ENCODE data around the gene PRR13. TPM values are rescaled to one million over a fixed set of nuclear protein-coding genes. Genes with fewer than 3 reads are reported as not detected.
"Not testable (repeated sequence)": the region's sequence is repeated elsewhere in the genome, so short reads cannot be mapped to it uniquely, and the experiment has no call there.

Gene PRR13
- total and polyA plus RNA-seq, 2 donors (not counting 3 experiments of a cell fraction or from before 2014, with no cell fraction given) = 68.9 to 139 TPM

DNA sequence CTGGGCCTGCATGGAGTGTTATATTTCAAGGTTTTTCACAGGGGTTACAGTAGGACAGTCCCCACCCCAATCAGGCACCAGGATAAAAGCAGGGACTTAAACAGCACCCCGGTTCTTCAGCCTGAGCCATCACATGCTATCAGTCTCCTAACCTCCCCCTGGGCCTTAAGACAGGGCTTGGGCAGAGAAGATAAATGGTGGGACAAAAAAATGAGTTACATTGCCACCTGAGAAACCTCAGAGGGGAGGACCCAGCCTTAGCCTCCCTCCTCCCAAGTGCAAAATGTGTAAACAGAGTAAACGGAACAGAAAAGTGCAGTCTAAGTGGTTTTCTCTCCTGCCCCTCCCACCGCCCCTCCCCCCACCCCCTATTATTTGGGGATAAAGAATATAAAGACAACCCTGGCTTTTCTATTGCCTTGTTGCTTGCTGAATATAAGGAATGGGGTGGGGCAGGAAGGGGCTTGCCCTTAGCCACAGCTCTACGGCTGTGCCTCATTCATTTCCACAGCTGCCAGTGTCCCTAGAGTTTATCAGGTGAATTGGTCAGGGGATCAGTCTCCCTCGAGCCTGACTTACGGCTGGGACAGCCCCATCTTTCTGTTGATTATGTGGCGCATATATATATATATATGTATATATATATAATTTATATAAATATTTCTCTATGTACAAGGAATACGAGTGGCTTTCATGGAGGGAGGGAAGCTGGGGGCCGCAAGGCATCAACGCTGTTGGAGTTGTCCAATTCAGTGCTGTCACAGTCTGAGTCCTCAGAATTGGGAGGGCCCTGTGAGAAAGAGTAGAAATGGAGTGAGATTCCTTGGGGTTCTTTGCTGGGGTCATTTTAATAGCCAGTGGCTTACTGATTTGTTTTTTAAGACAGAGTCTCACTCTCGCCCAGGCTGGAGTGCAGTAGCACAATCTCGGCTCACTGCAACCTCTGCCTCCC, 39.2 kb downstream of the PRR13 start:
- FAIRE-seq = no peak
- CTCF ChIA-PET = interaction anchor here (1.0 to 3.6 kb wide), 6 partner anchors 8 to 136 kb away, joined by 3 to 32 read pairs (median 6); no protein-coding TSS in a partner anchor
- H3K79me2 ChIP-seq (ENCODE audit: control insufficient read depth, insufficient read depth, low read length) = peaks cover 14% of the 10 kb centered on the region
- dilution Hi-C loops (cut with MboI; ENCODE audit: extremely low pct_ligation_motif_present, low sequenced_read_pairs) (no loop called here), intact Hi-C loops (cut with micrococcal nuclease) (no loop called here)
- peaks cover 41 to 62% of the 10 kb centered on the region in 2 experiments for H3K36me3 ChIP-seq (ENCODE audit: control insufficient read depth in 2 of 2, extremely low read depth in 1 of 2, insufficient read depth in 2 of 2, low read length in 2 of 2)
- no peak overlapping the region for H3K4me3 ChIP-seq (replicated peaks in 1 of 3; ENCODE audit: insufficient read depth in 1 of 3, low read depth in 1 of 3, low read length in 3 of 3)
- no peak overlapping the region for H3K27ac ChIP-seq (ENCODE audit: insufficient read depth, low read depth, low read length)
- DNase-seq (ENCODE audit: low read depth, low spot score) = no peak
- no peak overlapping the region for H2AFZ ChIP-seq (ENCODE audit: low read depth, low read length)
- H3K9ac ChIP-seq (replicated peaks; ENCODE audit: extremely low read depth, insufficient read depth, low read length) = no peak overlapping the region
- H3K27me3 ChIP-seq (ENCODE audit: control insufficient read depth in 2 of 2, insufficient read depth in 2 of 2, low read length in 2 of 2) = no peaks in the 10 kb centered on the region
- peaks cover 6% of the 10 kb centered on the region for H4K20me1 ChIP-seq (replicated peaks; ENCODE audit: control insufficient read depth, extremely low read depth, insufficient read depth, low read length)
- no peak overlapping the region for H3K4me2 ChIP-seq (ENCODE audit: insufficient read depth, low read length)
- H3K9me3 ChIP-seq (replicated peaks; ENCODE audit: control insufficient read depth, insufficient read depth, low read length) = no peaks in the 10 kb centered on the region
- TF ChIP-seq POLR2A (IDR thresholded peaks at IDR 0.05; ENCODE audit: low read depth, low read length) (peak; percentile 23), POLR2AphosphoS5 (IDR thresholded peaks at IDR 0.05; ENCODE audit: insufficient read depth, low read depth, low read length) (no peak), EZH2 (IDR thresholded peaks at IDR 0.05; ENCODE audit: borderline replicate concordance, low read depth, low read length, severe bottlenecking) (no peak), FOS (IDR thresholded peaks at IDR 0.05; ENCODE audit: borderline replicate concordance, insufficient read depth, low read length) (no peak)
- TF ChIP-seq, protein P1, sequence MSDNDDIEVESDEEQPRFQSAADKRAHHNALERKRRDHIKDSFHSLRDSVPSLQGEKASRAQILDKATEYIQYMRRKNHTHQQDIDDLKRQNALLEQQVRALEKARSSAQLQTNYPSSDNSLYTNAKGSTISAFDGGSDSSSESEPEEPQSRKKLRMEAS (IDR thresholded peaks at IDR 0.05; ENCODE audit: insufficient read depth, insufficient read length) = no peak
- TF ChIP-seq, protein P2, sequence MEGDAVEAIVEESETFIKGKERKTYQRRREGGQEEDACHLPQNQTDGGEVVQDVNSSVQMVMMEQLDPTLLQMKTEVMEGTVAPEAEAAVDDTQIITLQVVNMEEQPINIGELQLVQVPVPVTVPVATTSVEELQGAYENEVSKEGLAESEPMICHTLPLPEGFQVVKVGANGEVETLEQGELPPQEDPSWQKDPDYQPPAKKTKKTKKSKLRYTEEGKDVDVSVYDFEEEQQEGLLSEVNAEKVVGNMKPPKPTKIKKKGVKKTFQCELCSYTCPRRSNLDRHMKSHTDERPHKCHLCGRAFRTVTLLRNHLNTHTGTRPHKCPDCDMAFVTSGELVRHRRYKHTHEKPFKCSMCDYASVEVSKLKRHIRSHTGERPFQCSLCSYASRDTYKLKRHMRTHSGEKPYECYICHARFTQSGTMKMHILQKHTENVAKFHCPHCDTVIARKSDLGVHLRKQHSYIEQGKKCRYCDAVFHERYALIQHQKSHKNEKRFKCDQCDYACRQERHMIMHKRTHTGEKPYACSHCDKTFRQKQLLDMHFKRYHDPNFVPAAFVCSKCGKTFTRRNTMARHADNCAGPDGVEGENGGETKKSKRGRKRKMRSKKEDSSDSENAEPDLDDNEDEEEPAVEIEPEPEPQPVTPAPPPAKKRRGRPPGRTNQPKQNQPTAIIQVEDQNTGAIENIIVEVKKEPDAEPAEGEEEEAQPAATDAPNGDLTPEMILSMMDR (IDR thresholded peaks at IDR 0.05; ENCODE audit: extremely low read depth in 1 of 2, insufficient read depth in 1 of 2, low read depth in 1 of 2, low read length in 2 of 2) = no peak
- no peaks in the 10 kb centered on the region for H3K4me1 ChIP-seq (ENCODE audit: control insufficient read depth, extremely low read depth, insufficient read depth, low read length)
- BruUV-seq (replicated peaks) = no TSS peak
- POLR2A ChIA-PET = interaction anchor here (0.6 to 1.9 kb wide), 3 partner anchors 20 to 379 kb away, joined by 4 to 8 read pairs (median 4); partner anchors contain the start of gene TARBP2
- no peaks in the 10 kb centered on the region for H3K9me1 ChIP-seq (replicated peaks; ENCODE audit: control insufficient read depth, extremely low read depth, insufficient read depth, low read length)

DNA sequence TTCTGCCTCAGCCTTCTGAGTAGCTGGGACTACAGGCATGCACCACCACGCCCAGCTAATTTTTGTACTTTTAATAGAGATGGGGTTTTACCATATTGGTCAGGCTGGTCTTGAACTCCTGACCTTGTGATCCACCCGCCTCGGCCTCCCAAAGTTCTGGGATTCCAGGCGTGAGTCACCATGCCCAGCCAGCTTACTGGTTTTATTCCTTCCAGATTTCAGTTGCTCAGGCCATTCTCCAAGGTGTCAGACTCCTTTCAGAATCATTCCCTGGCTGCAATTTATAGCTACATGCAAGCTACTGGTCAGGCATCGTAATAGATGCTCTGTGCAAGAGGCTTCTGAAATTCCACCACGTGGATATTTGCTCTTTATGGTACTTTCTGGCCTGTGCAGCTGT, 39.9 kb downstream of the PRR13 start:
- H3K4me3 ChIP-seq (replicated peaks in 1 of 3; ENCODE audit: insufficient read depth in 1 of 3, low read depth in 1 of 3, low read length in 3 of 3); H3K79me2 ChIP-seq (ENCODE audit: control insufficient read depth, insufficient read depth, low read length); intact Hi-C loops (cut with micrococcal nuclease); H4K20me1 ChIP-seq (replicated peaks; ENCODE audit: control insufficient read depth, extremely low read depth, insufficient read depth, low read length); dilution Hi-C loops (cut with MboI; ENCODE audit: extremely low pct_ligation_motif_present, low sequenced_read_pairs); BruUV-seq (replicated peaks); H3K9me1 ChIP-seq (replicated peaks; ENCODE audit: control insufficient read depth, extremely low read depth, insufficient read depth, low read length); H3K4me2 ChIP-seq (ENCODE audit: insufficient read depth, low read length); DNase-seq (ENCODE audit: low read depth, low spot score); H3K9ac ChIP-seq (replicated peaks; ENCODE audit: extremely low read depth, insufficient read depth, low read length); H3K9me3 ChIP-seq (replicated peaks; ENCODE audit: control insufficient read depth, insufficient read depth, low read length); FAIRE-seq; H2AFZ ChIP-seq (ENCODE audit: low read depth, low read length); H3K4me1 ChIP-seq (ENCODE audit: control insufficient read depth, extremely low read depth, insufficient read depth, low read length); H3K27ac ChIP-seq (ENCODE audit: insufficient read depth, low read depth, low read length); H3K27me3 ChIP-seq (ENCODE audit: control insufficient read depth in 2 of 2, insufficient read depth in 2 of 2, low read length in 2 of 2): not testable (repeated sequence)
- ChIA-PET CTCF (interaction anchor here (0.8 to 3.6 kb wide), 11 partner anchors 9 to 154 kb away, joined by 3 to 32 read pairs (median 4); partner anchors contain the start of genes MAP3K12 and NPFF), POLR2A (interaction anchor here (0.7 to 1.9 kb wide), 6 partner anchors 8 to 156 kb away, joined by 3 to 8 read pairs (median 5); partner anchors contain the start of gene TARBP2)
- H3K36me3 ChIP-seq (ENCODE audit: control insufficient read depth in 2 of 2, extremely low read depth in 1 of 2, insufficient read depth in 2 of 2, low read length in 2 of 2) = peaks cover 35 to 62% of the 10 kb centered on the region in 2 experiments
